GM12865 (cell line): ENCODE results near the gene STK24.

ENCODE experiments used
- DNase-seq: peaks from one replicate; pipeline ENCODE4 v3.0.0; 2010; ENCODE audit warnings: low read depth
- H3K4me3 ChIP-seq: 2 replicates; pipeline ENCODE4 v1.5.1; 2011; ENCODE audit warnings: mild to moderate bottlenecking, low read depth, low read length, control low read depth
- CTCF ChIP-seq: IDR thresholded peaks from 2 replicates; pipeline ENCODE4 v1.5.1; 2011; ENCODE audit warnings: low read length, control low read depth, low read depth, inconsistent platforms; ENCODE audit not compliant: insufficient read depth; ENCODE audit errors: missing control alignments

The STK24 gene

GRCh38 chr13:98452851-98453843 lies 123.8 kb downstream of the STK24 start:
- no peak for TF ChIP-seq CTCF
- no peak overlapping the region for H3K4me3 ChIP-seq
- no peak for DNase-seq

DNA sequence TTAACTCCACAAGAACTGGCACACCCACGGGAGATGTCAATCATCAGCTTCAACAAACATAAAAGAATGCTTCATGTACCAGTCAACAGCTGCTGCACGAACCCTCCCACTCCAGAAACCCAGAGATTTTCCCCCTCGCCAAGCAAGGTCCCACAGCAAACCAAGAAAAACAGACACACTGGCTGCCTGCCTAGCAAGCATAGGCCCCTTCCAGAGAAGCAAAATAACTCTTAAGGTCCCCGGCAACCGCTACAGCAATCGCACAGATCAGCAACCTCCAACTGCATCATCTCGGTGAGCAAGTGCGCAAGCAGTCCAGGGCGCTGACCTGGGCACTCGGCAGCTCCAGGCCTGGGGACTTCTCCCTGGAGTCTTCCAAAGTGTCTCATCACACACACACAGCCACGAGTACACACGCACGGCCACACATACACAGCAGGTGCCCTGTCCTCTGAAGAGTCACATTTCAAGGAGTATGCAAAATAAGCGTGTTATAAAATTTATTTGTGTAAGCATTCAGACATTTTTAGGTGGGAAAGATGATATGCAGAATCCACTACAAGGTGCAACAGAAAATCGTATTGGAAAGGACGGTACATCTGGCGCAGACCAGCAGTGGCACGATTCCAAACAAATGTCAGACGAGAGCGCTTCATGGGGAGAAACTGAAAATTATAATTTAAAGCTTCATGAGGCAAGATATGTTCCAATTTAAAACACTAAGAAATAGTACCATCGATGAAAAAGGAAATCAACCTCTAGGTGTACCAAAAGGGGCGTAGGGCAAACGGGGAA lies 125.0 kb downstream of the STK24 start:
- DNase-seq: no peak
- TF ChIP-seq CTCF: no peak
- H3K4me3 ChIP-seq: no peak overlapping the region

GRCh38 chr13:98450539-98451111 lies 126.3 kb downstream of the STK24 start:
- no peak overlapping the region for H3K4me3 ChIP-seq
- TF ChIP-seq CTCF: no peak
- no peak for DNase-seq

GRCh38 chr13:98450026-98450425 lies 126.9 kb downstream of the STK24 start:
- no peak for TF ChIP-seq CTCF
- no peak overlapping the region for H3K4me3 ChIP-seq
- DNase-seq: no peak

- no peak overlapping the region for H3K4me3 ChIP-seq
- no peak for TF ChIP-seq CTCF
- no peak for DNase-seq
These were observed 127.6 kb downstream of the STK24 start for GRCh38 chr13:98449273-98449672.

DNA sequence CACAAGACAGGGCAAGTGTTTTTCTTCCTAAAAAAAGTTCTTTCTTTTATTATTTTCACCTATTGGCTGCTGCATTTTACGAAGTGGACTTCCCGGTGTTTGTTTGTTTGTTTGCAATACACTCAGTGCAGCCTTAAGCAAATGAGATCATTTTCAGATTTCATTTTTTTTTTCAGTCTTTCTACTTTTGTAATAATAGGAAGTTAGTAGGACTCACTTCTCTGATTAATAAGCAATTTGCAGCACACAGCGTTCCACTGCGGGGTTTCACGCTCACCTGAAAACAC lies 128.3 kb downstream of the STK24 start:
- no peak for TF ChIP-seq CTCF
- peak; percentile 26 for DNase-seq
- no peak overlapping the region for H3K4me3 ChIP-seq
